ENCODE measurements around the gene FSTL5.

Gene FSTL5

DNA sequence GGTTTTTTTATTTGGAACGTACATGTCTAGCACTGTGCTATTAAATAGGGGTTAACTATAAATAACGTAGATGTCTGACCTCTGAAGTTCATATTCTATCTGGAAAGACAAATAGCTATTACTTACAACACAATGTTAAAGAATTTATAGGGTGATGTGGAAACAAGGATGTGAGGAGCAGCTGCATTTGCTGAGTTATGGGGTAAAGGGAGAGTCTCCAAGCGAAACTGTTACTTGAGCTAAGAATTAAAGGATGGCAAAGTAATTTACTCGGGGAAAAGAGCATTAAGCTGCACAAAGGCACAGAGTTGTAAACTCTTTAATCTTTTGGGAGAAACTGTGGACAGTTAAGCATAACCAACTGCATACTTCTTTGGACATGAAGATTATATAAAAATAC, 117.7 kb downstream of the FSTL5 start:
- TF ChIP-seq TAF1 (IDR thresholded peaks at IDR 0.05; ENCODE audit: low read depth) (no peak), TCF12 (IDR thresholded peaks at IDR 0.05; ENCODE audit: low read depth) (no peak), CEBPB (IDR thresholded peaks at IDR 0.05) (no peak), ZBTB7A (IDR thresholded peaks at IDR 0.05; ENCODE audit: low read depth) (no peak), RAD21 (IDR thresholded peaks at IDR 0.05; ENCODE audit: low read depth) (no peak), YY1 (IDR thresholded peaks at IDR 0.05; ENCODE audit: low read depth) (no peak), EP300 (IDR thresholded peaks at IDR 0.05; ENCODE audit: borderline replicate concordance) (no peak), NFIC (IDR thresholded peaks at IDR 0.05) (no peak), CREB1 (IDR thresholded peaks at IDR 0.05; ENCODE audit: low read depth) (no peak), FOXM1 (IDR thresholded peaks at IDR 0.05; ENCODE audit: borderline replicate concordance, low read depth) (no peak), TEAD4 (IDR thresholded peaks at IDR 0.05) (no peak)
- TF ChIP-seq, protein P1, sequence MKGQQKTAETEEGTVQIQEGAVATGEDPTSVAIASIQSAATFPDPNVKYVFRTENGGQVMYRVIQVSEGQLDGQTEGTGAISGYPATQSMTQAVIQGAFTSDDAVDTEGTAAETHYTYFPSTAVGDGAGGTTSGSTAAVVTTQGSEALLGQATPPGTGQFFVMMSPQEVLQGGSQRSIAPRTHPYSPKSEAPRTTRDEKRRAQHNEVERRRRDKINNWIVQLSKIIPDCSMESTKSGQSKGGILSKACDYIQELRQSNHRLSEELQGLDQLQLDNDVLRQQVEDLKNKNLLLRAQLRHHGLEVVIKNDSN (IDR thresholded peaks at IDR 0.05): no peak
- TF ChIP-seq, protein P2, sequence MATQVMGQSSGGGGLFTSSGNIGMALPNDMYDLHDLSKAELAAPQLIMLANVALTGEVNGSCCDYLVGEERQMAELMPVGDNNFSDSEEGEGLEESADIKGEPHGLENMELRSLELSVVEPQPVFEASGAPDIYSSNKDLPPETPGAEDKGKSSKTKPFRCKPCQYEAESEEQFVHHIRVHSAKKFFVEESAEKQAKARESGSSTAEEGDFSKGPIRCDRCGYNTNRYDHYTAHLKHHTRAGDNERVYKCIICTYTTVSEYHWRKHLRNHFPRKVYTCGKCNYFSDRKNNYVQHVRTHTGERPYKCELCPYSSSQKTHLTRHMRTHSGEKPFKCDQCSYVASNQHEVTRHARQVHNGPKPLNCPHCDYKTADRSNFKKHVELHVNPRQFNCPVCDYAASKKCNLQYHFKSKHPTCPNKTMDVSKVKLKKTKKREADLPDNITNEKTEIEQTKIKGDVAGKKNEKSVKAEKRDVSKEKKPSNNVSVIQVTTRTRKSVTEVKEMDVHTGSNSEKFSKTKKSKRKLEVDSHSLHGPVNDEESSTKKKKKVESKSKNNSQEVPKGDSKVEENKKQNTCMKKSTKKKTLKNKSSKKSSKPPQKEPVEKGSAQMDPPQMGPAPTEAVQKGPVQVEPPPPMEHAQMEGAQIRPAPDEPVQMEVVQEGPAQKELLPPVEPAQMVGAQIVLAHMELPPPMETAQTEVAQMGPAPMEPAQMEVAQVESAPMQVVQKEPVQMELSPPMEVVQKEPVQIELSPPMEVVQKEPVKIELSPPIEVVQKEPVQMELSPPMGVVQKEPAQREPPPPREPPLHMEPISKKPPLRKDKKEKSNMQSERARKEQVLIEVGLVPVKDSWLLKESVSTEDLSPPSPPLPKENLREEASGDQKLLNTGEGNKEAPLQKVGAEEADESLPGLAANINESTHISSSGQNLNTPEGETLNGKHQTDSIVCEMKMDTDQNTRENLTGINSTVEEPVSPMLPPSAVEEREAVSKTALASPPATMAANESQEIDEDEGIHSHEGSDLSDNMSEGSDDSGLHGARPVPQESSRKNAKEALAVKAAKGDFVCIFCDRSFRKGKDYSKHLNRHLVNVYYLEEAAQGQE (IDR thresholded peaks at IDR 0.05; ENCODE audit: low read depth): no peak

DNA sequence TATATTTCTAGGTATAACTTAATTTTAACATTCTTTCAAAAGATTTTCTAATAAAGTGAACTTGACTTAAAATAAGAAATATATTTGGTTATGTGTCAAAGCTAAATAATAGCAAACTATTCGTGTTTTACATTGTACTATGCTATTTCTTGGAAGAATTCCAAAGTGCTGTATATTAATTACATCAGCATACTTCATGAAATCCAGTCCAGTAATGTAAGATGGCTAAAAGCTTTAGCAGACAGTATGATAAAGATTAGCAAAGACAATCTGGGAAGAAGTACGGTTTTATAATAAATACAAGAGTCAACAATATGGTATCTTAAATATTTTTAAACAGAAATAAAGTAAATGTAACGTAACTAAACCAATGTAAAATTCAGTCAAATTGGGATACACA, 125.7 kb downstream of the FSTL5 start:
- TF ChIP-seq NFIC (IDR thresholded peaks at IDR 0.05): no peak
- TF ChIP-seq TCF12 (IDR thresholded peaks at IDR 0.05; ENCODE audit: low read depth): no peak
- no peak for TF ChIP-seq ZBTB7A (IDR thresholded peaks at IDR 0.05; ENCODE audit: low read depth)
- TF ChIP-seq EGR1 (IDR thresholded peaks at IDR 0.05): no peak
- TF ChIP-seq TAF1 (IDR thresholded peaks at IDR 0.05; ENCODE audit: low read depth): no peak
- no peak for TF ChIP-seq EP300 (IDR thresholded peaks at IDR 0.05; ENCODE audit: borderline replicate concordance)
- TF ChIP-seq FOXM1 (IDR thresholded peaks at IDR 0.05; ENCODE audit: borderline replicate concordance, low read depth): no peak
- TF ChIP-seq, protein P3, sequence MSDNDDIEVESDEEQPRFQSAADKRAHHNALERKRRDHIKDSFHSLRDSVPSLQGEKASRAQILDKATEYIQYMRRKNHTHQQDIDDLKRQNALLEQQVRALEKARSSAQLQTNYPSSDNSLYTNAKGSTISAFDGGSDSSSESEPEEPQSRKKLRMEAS (IDR thresholded peaks at IDR 0.05): no peak

DNA sequence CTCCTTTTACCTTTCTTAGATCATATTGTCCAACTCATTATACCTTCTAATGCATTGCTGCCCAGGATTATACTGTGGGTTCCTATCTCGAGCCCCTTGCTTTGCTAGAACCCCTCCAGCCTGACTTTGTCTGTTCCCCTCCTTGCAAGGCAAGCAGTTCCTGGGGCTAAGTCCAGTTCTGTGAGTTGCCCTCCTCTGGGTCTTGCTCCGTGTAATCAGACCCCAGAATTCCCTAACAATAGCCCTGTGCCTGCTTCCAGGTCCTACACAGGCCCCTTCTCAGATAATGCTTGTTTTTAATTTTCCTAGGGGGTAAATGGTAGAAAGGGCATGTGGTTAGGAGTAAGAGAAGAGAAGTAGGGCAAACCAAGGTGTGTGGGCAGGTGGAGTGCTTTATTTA, 145.9 kb downstream of the FSTL5 start:
- TF ChIP-seq, protein P2 (IDR thresholded peaks at IDR 0.05; ENCODE audit: low read depth): no peak
- TF ChIP-seq YY1 (IDR thresholded peaks at IDR 0.05; ENCODE audit: low read depth) (no peak), CEBPB (IDR thresholded peaks at IDR 0.05) (no peak), EP300 (IDR thresholded peaks at IDR 0.05; ENCODE audit: borderline replicate concordance) (no peak), NFIC (IDR thresholded peaks at IDR 0.05) (no peak), TEAD4 (IDR thresholded peaks at IDR 0.05) (no peak), TCF12 (IDR thresholded peaks at IDR 0.05; ENCODE audit: low read depth) (no peak), CREB1 (IDR thresholded peaks at IDR 0.05; ENCODE audit: low read depth) (no peak), TAF1 (IDR thresholded peaks at IDR 0.05; ENCODE audit: low read depth) (no peak)

DNA sequence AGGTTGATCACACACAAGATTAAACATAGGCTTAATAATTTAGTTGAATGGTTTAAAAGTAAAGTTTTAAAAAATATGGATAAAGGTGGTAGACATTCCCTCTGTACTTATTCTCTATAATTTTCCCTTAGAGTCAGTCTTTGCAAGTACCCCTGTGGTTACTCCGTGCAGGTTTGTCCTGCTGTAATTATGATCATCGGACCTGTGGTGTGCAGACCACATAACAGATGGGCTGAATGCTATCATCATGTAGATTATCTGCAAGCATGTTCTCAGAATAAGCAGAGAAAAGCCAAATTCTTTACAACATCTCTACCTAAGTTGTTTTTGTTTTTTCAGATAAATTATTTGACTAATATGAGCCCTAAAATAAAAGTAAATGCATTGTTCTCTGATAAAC, 146.8 kb downstream of the FSTL5 start:
- no peak for TF ChIP-seq FOXM1 (IDR thresholded peaks at IDR 0.05; ENCODE audit: borderline replicate concordance, low read depth)
- no peak for TF ChIP-seq EP300 (IDR thresholded peaks at IDR 0.05; ENCODE audit: borderline replicate concordance)
- TF ChIP-seq CEBPB (IDR thresholded peaks at IDR 0.05): no peak
- no peak for TF ChIP-seq RAD21 (IDR thresholded peaks at IDR 0.05; ENCODE audit: low read depth)
- TF ChIP-seq, protein P2 (IDR thresholded peaks at IDR 0.05; ENCODE audit: low read depth): no peak
- no peak for TF ChIP-seq TEAD4 (IDR thresholded peaks at IDR 0.05)
- TF ChIP-seq, protein P3 (IDR thresholded peaks at IDR 0.05): no peak
- TF ChIP-seq TAF1 (IDR thresholded peaks at IDR 0.05; ENCODE audit: low read depth): no peak
- TF ChIP-seq TCF12 (IDR thresholded peaks at IDR 0.05; ENCODE audit: low read depth): no peak
- TF ChIP-seq ZBTB7A (IDR thresholded peaks at IDR 0.05; ENCODE audit: low read depth): no peak
- no peak for TF ChIP-seq CREB1 (IDR thresholded peaks at IDR 0.05; ENCODE audit: low read depth)
- TF ChIP-seq EGR1 (IDR thresholded peaks at IDR 0.05): no peak
- no peak for TF ChIP-seq YY1 (IDR thresholded peaks at IDR 0.05; ENCODE audit: low read depth)
- no peak for TF ChIP-seq NFIC (IDR thresholded peaks at IDR 0.05)
- TF ChIP-seq, protein P1 (IDR thresholded peaks at IDR 0.05): no peak

Data from Ishikawa (cell line).